Activated T-cell treated with anti-CD3 and anti-CD28 coated beads, Interleukin-2, amount 50 U/mL, for 48 hours (primary cell): Measurements from ENCODE around the gene GPX6.
A peak's percentile ranks its signal among the peaks of the same experiment; 100 is the strongest.
"Not testable (repeated sequence)": the region's sequence is repeated elsewhere in the genome, so short reads cannot be mapped to it uniquely, and the experiment has no call there.

Experiments
- DNase-seq, 2 experiments: peaks; one replicate each; pipeline ENCODE4 v3.0.0-alpha.2; 2020

The GPX6 gene

GRCh38 chr6:28515676-28516075 lies at the start of gene GPX6:
Gene GPX6, minus strand, starts transcription at chr6:28515793. Its CDS starts 50 bp downstream, at chr6:28515743.
- no peak for DNase-seq

- no peak for DNase-seq
Measured at GRCh38 chr6:28563430-28564095, 48.0 kb upstream of the GPX6 start.

- no peak for DNase-seq
Measured at GRCh38 chr6:28558629-28559028, 43.0 kb upstream of the GPX6 start.

DNA sequence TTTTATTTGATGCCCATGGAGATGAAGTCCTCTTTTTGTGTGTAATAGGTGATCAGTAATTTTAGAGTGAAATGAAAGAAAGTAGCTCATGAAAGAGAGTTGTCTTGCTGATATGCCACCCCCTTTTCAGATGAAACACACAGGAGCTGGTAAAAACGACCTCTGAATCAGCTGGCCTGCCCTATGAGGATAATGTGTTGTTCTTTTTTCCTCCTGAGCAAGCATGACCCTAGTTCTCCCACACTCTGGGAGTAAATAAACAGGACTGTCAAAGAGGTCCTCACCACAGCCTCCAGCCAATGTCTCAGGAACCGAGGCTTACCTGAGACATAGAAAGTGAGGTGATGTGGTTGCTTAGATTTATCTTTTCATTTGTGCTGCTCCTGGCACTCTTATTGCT lies 39.5 kb upstream of the GPX6 start:
- DNase-seq, result no peak

- DNase-seq, result no peak
Measured at GRCh38 chr6:28553986-28554881, 38.6 kb upstream of the GPX6 start.

- DNase-seq, result no peak
Measured at GRCh38 chr6:28553384-28553985, 37.9 kb upstream of the GPX6 start.

DNA sequence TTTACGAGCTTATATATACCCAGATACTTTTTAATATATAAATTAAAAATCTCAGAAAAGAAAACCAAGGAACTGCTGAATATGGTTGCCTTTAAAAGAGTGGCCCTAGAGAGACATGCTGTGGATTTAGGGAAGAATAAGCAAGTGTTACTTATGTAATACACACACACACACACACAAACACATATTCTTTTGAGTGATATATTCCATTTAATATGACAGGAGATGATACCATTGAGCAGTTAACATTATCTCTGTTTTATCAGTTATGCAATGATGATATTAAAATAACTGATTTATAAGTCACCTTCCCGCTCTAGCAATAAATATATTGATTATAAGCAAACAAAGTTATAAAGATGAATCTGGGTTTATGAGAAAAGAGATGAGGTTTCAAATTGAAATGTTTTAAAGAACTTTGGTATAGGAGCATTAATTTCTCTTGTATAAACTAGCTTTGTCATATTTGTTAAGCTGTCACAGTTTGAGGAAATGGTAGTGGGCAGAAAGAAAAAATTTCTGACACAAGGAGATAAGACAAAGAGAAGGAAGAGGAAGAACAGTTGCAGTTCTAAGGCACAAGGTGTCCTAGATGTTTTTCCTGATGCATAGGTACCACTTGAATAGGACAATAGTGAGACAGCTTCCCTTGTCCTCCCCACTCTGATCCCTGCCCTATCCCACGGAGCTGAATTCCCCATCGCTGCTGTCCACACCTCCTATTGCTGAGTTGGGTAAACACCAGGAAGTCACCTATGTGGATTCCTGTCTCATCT lies 36.5 kb upstream of the GPX6 start:
- DNase-seq, result no peak

GRCh38 chr6:28547003-28547402 lies 31.4 kb upstream of the GPX6 start:
- not testable (repeated sequence) for DNase-seq

DNA sequence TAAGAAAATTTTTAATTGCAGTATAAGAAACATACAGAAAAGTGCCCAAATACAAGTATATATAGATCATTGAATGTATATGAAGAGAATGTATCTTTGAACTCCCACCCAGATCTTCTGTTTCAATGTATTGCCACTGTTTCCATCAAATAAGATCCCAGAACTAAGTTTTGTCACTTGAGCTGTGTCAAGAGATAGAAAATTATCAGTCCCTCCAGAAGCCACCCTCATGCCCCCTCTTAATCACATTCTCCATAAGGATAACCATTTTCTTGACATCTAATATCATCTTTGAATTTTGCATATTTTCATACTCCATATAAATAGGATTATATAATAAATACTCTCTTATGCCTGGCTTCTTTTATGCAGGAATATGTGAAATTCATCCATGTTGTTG lies 30.4 kb upstream of the GPX6 start:
- no peak for DNase-seq

DNA sequence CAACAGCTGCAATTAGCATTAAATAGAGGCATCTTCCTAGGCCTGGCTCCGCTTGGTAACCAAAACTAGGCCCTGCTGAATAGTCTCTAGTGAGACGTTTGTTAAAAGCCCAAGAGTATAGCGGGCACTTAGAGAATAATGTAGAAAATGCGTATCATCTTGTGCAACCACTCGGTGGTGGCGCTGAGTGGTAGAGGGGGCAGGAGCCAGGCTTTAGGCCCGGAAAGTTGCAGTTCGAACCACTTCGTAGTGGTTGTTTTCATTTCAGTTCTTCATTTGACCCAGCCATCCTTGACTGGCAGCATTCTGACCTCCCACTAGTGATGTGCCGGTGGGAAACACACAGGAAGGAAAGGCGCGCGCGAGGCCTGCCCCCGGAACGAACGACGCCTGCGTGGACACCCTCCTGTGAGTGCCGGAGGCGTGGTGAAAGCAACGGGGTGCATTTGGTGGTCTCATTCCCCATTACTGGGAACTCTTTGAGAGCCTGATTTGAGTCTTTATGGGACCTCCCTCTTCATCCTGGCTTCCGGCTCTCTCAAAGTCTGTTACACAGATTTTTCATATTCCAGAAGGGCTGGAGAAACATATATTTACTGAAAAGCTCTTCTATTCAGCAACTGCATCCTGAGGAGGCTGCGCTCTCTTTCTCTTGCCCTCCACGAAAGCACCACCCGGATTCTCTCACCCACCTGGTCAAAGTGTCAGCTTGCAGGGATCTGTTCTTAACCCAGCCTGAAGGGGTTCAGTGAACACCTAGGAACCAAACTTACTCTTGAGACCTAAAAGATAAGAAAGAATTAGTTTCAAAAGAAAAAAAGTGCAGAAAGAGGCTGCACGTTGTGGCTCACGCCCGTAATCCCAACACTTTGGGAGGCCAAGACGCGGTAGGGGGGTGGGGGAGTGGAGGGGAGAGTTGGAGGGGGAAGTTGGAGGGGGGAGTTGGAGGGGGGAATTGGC lies 28.3 kb upstream of the GPX6 start:
- DNase-seq, result peak; percentile 41 to 48

DNA sequence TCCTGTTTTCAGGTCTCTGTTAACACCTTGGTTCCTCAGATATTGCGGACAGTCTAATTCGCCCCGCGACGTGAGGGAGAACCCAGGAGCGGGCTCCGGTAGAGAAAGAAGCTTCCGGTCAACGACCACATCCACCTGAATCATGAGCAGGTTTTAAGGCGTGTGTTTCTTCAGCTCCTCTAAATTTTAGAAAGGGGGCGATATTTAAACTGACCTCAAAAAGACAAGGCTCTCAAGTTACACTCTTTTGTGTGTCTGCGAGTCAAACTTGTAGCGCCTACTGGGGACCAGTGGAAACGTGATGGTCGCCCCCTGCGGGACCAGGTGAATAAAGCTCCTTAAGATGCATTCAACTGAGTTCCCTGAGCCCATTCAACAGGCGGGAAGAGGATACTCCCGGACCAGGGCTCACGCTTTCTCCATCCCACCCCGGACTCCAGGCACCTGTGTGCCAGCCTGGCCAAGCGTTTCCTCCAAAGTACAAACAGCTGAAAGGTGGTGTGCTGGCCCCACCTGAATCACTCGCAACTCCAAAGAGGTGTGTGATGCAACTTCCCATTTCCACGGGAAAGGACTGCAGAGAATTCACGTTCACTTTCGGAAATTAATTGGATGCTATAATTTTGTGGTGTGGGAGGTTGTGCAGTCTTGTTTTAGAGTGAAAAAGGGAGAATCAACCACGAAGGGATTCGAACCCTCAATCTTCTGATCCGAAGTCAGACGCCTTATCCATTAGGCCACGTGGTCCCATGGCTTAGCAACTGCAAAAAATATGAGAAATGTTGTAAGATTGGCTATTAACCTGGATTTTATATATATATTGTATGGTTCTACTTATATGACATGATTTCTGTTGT lies 27.1 kb upstream of the GPX6 start:
- DNase-seq, result peak; percentile 66 to 68

DNA sequence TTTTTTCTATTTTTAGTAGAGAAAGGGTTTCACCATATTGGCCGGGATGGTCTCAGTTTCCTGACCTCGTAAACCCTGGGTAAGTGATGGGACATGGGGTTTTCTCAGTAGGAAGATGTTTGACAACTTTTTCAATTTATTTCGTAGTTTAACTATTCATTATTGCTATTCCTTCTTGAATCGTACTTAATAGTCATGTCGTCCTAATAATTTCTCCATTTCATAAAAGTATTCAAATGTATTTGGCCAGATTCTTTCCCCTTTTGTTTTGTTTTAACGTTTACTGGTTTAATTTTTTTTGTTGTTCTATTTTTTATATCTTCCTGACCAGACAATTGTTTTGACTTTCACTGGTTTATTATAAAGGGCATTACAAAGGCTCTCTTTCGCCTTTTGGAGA lies 26.4 kb upstream of the GPX6 start:
- DNase-seq, result no peak

- peak; percentile 34 to 45 for DNase-seq
Measured at GRCh38 chr6:28537509-28538140, 22.0 kb upstream of the GPX6 start.

DNA sequence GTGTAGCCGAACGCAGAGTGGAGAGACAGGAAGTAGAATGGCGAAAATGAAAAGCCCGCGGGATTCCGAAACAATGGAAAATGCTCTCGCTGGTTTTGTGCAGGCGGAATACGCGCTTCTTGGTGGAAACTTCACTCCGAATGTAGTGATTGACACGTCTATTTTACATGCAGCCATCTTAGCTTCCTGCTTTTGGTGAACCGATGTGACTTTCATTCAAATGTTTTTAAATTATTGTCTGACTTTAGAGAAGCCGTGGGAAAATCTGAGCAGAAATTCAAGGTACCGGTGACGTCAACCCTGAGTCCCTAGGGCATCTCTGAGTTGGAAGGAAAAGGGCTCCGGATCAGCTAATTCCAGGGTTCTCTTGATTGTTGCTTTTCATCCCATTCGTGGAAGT lies 21.5 kb upstream of the GPX6 start:
- no peak for DNase-seq

GRCh38 chr6:28534875-28535274 lies 19.3 kb upstream of the GPX6 start:
- no peak for DNase-seq

GRCh38 chr6:28534306-28534705 lies 18.7 kb upstream of the GPX6 start:
- no peak for DNase-seq

DNA sequence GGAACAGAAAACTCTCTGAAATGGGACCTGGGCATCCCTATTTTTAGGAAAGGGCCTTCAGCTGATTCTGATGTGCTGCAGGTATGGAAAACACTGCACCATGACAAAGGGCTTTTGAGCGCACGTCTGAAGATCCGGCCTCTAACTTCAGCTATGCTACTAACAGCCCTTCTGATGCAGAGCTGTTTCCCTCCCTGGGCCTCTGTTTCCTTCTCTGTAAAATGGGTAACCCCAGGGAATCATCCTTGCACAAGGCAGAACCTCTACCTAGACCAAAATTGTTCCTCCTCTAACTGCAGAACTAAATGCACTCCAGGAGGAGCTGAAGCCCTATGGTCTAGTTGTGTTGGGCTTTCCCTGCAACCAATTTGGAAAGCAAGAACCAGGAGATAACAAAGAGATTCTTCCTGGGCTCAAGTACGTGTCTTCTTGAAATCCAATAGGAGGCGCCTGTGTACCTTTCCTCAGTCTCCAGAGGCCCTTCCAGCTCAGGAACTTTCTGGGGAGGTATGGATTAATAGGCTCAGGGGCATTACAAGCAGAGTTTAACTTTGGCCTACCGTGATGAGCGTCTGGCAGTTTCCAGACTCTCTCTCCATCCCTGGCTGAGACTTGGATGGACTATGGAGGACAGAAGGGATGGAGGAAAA lies 16.0 kb upstream of the GPX6 start:
- no peak for DNase-seq

GRCh38 chr6:28530777-28531176 lies 15.2 kb upstream of the GPX6 start:
- no peak for DNase-seq

DNA sequence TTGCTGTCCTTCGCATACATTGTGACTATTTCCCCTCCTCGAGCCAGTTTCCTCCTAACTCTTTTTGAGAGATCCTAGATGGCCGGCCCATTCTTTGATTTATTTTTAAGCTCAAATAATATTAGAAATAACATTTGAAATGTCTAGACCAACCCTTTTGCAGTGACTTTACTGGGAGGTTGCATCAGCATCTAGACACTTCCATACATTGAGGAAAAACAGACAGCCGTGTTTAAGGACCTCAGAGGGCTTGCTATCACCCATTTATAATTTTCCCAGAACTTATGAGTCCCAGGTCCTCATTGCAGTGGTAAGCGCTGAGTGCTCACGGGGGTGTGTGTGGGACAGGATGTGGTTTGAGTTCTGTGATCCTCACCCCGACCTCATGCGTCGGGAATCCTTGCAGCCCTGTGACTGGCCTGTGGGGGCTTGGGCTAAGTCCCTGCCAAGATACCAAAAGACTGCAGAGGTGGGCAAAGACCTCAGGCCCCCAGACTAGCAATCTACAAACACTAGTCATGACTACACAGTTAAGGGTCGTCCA lies 10.0 kb upstream of the GPX6 start, which contains the start of gene GPX5:
Gene GPX5, plus strand, starts transcription at position 386 of the 544 bp plus-strand sequence. Its CDS starts 133 bp downstream, at position 519.
- peak; percentile 27 to 29 for DNase-seq
